Adrenal gland (tissue), 5 donors: ENCODE measurements around the gene IRF9.

ENCODE experiments used
- POLR2A ChIP-seq, 2 donors: fragments of 450-650 bp; IDR thresholded peaks; one replicate each; pipeline ENCODE4 v1.6.1; 2017; ENCODE audit warnings: antibody characterized with exemption in 2 of 2, mild to moderate bottlenecking in 2 of 2, moderate library complexity in 1 of 2
- TF ChIP-seq, protein P1 (sequence below), 6 experiments: fragments of 450-650 bp in 4 of 6; fragments of 200-600 bp in 2 of 6; sonication (generic) in 1 of 6; IDR thresholded peaks; 1 replicate in 5 of 6; 2 replicates in 1 of 6; pipeline versions ENCODE4 v1.5.1 to v1.8.0; 2016 to 2021; ENCODE audit warnings: antibody characterized with exemption in 6 of 6, mild to moderate bottlenecking in 2 of 6, moderate library complexity in 1 of 6
- donor health status: DM: no; HTN: no; CAD: no.

DNA sequence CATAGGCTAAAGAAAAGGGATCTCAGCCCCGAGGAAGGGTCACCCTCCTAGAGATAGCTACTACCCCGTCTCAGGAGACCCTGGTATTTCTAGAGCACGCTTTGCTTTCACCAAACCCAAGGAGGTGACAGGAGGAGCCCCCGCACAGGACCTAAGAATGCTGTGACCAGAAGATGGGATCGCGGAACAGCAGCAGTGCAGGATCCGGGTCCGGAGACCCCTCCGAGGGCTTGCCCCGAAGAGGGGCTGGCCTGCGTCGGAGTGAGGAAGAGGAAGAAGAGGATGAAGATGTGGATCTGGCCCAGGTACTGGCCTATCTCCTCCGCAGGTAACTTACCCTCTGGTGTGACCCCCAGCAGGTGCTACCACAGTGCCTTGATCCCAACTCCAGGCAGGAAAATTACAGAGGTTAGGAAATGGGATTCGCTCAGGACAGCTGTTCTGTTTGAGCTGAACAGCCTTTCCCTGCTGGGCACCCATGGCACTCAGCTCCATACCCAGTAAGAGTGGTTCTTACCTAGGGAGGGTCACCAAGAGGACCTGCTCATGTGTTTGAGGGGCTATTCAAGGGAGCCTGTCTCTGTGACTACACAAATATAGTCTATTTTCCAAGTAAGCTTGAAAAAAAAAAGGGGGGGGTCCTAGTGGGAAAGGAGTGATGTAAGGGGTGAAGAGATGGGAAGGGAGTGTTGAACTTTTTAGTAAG lies 45.5 kb upstream of the IRF9 start:
- no peak for TF ChIP-seq POLR2A (IDR thresholded peaks at IDR 0.05)
- TF ChIP-seq, protein P1, sequence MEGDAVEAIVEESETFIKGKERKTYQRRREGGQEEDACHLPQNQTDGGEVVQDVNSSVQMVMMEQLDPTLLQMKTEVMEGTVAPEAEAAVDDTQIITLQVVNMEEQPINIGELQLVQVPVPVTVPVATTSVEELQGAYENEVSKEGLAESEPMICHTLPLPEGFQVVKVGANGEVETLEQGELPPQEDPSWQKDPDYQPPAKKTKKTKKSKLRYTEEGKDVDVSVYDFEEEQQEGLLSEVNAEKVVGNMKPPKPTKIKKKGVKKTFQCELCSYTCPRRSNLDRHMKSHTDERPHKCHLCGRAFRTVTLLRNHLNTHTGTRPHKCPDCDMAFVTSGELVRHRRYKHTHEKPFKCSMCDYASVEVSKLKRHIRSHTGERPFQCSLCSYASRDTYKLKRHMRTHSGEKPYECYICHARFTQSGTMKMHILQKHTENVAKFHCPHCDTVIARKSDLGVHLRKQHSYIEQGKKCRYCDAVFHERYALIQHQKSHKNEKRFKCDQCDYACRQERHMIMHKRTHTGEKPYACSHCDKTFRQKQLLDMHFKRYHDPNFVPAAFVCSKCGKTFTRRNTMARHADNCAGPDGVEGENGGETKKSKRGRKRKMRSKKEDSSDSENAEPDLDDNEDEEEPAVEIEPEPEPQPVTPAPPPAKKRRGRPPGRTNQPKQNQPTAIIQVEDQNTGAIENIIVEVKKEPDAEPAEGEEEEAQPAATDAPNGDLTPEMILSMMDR (IDR thresholded peaks at IDR 0.05) = no peak
